Dermis blood vessel endothelial cell (primary cell): Measurements from ENCODE around the gene FIBIN. TPM values are rescaled to one million over a fixed set of nuclear protein-coding genes. Genes with fewer than 3 reads are reported as not detected.
A peak's percentile ranks its signal among the peaks of the same experiment; 100 is the strongest.
"Not testable (repeated sequence)": the region's sequence is repeated elsewhere in the genome, so short reads cannot be mapped to it uniquely, and the experiment has no call there.

Experiments used
- DNase-seq: peaks from one replicate; pipeline ENCODE4 v3.0.0; 2010
- total RNA-seq: library from RNA; depleted of rRNA; stranded (reverse); fragments of >200 nt; gene quantifications from 2 replicates; pipeline ENCODE4 v1.2.3, GENCODE V29; 2014

FIBIN gene
- total RNA-seq, 1 donor from 2014 or later, result 0.17 TPM

DNA sequence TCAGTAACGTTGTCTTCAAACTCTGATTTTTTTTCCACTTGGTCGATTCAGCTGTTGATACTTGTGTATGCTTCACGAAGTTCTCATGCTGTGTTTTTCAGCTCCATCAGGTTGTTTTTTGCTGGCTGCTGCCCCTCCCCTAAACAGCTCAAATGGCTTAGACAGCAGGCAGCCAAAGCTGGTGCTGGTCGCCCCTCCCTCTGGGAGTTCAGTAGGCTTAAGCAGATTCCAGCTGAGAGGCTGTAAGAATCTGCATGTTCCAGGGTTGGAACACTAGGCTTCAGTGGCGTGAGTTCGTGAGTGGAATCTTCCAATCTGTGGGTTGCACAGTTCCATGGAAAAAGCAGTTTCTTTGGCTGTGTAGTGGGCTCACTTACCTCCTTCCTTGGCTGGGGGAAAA is 10.3 kb upstream of the FIBIN start:
- no peak for DNase-seq

DNA sequence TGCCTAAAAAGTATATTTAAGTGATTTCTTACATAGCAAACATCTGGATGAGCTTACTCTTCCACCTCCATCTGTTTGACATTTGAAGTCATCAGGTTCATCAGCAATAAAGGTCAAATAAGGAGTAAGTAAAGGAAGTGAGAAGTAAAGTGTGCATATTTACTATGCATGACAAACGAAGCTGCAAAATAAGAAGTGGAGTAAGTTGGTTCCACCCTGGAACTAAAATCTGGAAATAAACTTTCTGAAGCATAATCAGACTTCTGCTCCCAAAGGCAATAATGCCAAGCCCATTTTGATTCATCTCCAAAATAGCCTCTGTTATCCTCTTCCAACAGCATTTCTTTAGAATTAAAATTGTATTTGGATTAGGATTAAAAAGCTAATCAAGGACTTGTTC is 8.4 kb upstream of the FIBIN start:
- DNase-seq, result no peak

DNA sequence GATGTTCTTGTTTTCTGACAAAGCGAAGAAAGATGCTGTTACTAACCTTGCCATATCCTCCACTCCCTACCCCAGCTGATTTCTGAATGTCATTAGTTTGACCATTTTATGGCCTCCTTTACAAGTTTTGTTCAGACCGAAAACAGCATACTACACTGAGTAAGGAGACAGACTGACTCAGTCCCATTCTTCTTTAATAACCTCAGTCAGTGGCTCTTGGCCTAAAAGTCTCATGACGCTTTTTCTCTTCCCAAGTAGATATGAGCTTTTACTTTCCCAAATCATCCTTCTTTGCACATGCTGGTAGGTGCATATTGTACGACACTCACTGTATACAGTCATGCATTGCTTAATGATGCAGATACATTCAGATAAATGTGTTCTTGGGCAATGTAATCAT is 8.0 kb upstream of the FIBIN start:
- no peak for DNase-seq

DNA sequence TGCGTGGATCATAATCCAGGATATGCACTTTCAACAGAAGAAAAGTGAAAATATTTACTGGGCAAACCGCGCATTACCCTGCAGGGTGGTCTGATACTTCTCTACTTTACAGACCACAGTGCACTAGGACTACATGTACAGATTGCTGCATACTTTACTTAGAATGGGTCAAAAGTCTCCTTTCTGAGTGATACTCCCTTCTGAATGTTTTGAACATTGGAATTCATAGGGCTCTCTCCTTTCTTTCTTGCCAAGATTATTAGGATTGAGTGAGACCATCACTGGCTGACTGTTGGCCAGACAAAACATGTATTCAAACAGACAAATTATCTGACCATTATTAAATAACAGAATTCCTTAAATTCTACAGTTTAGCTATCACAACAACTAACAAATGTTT is 6.6 kb upstream of the FIBIN start:
- no peak for DNase-seq

DNA sequence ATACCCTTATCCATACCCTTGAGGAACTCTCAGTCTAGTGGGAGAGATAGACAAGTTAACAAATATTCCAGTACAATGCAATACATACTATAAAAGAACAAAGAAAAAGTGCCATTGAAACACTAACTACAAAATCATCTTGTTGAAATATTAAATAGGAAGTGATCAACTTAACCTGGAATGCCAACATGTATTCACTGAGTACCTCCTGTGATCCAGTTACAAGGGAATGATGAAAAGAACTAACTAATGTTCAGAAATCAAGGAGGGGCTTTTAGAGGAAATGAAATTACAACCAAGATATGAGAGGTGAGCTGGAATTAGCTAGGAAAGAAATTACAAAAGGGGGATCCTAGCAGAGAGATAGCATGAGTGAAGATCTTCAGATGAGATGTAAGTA is 6.2 kb upstream of the FIBIN start:
- DNase-seq, result no peak

DNA sequence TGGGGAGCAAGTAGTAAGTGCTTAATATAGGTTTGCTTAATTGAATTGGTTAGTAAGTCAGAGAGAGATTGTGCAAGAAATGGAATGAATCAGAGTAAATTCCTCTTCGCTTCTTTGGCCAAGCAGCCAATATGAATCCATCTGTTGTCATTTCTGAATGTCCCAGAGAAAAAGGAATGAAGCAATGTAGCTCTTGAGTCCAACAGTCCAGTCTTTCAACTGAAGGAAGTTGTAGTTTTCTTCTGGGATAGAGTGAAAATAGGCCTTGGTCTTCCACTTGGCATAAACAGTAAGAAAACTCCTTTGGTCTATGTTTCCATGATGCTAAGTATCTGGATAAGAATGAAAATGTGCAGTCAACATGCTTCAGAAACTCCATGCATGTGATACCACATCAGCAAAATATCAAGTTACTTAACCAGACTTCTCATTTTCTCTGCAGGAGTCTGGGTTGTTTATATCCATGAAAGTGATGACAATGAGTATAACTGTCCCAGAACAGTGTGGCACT is 1.8 kb upstream of the FIBIN start:
- DNase-seq, result no peak

DNA sequence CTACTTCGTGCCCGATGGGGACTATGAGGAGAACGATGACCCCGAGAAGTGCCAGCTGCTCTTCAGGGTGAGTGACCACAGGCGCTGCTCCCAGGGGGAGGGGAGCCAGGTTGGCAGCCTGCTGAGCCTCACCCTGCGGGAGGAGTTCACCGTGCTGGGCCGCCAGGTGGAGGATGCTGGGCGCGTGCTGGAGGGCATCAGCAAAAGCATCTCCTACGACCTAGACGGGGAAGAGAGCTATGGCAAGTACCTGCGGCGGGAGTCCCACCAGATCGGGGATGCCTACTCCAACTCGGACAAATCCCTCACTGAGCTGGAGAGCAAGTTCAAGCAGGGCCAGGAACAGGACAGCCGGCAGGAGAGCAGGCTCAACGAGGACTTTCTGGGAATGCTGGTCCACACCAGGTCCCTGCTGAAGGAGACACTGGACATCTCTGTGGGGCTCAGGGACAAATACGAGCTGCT is 751 bp downstream of the FIBIN start:
- DNase-seq, result no peak

DNA sequence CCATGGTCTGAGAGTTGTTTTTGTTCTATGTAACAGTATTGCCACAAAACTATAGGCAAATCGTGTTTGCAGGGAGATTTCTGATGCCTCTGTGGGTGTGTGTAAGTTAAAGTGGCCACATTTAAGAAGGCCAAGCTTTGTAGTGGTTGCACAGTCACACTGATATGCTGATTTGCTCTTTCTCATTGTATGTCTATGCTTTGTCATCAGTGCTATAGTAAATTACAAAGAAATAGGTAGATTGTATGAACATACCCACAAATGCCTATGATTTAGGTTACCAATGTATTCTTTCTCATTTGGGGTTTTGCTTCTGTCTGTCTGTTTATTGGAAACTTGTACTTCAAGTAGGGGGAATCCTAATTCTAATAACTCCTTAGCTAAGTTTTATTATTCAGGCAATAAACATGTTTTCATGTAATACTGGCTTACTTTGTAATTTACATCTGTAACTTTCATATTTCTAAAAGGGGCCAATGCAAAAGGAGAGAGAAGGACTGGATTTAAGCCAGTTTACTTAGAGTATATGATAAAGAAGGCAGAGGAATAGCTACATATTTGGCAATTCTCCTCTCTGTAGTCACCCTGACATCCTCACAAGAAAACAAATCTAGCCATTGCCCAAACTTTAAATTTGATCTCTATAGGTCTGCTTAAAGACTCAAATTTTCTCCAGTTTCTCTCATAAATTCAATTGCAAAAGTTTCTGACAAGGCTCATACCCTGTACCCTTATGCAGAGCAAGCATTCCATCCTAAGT is 2.0 kb downstream of the FIBIN start:
- no peak for DNase-seq

DNA sequence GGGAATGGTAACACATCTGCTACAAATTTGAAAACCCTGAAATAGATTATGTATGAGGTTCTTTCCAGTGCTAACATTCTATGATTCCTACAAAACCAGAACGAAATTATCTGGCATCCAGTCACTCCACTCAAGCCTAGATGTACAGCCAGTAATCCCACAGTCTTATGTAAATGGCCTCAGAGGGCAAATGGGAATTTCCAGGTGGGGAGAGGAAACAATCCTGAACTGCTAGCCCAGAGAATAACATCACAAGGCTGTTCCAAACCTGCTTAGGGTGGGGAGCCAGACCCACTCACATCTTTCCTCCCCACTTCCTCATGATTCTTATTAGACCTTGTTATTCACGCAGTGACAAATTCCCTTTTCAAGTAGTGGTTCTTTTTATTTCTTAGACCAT is 3.5 kb downstream of the FIBIN start:
- DNase-seq, result no peak

DNA sequence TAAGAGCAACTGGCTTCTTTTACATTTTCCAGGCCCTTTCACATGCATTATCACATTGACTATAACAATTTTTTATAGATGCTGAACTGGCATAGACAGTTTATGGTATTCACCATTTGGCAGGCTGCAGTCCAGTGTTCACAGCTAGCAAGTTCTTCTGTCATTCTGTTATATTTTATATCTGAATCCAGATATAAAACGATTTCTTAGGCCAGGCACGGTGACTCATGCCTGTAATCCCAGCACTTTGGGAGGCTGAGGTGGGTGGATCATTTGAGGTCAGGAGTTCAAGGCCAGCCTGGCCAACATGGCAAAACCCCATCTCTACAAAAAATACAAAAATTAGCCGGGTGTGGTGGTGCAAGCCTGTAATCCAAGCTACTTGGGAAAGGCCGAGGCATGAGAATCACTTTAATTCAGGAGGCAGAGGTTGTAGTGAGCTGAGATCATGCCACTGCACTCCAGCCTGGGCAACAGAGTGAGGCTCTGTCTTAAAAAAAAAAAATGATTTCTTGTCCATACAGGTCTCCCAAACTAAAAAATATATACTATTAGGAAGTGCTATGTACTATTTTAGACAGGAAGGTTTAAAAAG is 7.3 kb downstream of the FIBIN start:
- DNase-seq, result not testable (repeated sequence)

DNA sequence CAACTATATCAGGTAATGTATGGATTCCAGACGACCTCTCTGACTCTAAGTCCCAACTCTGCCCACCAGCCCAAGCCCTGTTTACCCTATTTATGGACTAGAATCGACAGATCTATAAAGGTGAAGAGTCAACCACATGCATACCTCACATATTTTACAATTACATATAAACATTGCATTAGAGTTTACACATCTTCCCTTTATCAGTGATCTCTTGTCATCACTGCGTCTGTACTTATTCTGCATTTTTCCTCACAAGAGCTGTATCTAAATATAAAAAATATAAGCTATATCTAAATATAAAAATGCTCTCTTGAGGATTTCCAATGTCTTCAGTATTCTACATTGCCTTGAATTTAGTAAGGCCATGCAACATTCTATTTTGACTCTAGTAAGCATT is 8.5 kb downstream of the FIBIN start:
- DNase-seq, result no peak

DNA sequence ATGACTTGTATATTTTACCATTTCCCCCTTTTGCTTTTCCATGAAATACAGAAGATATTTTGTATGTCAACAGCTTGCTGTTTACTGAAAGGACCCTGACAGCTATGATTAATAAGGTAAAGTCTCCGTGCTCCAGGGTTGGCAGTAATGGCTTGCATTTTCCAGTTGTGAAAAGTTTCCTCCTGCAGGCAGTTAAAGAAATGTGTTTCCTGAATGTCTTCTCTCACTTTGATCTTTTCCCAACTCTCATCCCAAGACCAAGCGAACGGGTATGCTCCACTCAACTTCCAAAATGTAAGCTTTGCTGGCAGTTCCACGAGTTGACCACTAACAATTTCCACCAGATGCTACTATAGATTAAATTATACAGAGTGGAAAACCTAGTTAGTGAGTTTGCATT is 8.9 kb downstream of the FIBIN start:
- no peak for DNase-seq

DNA sequence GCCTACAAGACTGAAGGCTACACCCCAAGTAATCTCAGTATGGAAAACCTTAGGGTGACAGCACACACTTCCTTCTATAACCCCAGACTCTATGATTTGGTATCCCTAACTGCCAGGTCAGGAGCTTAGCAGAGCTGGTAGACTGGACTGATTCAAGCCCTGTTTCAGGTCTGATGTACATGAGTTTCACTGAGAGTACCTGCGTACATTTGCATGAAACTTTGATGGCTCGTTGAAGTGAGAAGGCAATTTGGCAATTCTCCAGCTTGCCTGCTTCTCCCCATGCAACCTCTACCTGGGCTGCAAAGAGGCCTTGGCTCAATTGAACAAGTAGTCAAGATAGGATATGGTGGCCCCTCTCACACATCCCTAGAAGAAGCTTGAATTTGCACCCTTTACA is 10.2 kb downstream of the FIBIN start:
- DNase-seq, result no peak

DNA sequence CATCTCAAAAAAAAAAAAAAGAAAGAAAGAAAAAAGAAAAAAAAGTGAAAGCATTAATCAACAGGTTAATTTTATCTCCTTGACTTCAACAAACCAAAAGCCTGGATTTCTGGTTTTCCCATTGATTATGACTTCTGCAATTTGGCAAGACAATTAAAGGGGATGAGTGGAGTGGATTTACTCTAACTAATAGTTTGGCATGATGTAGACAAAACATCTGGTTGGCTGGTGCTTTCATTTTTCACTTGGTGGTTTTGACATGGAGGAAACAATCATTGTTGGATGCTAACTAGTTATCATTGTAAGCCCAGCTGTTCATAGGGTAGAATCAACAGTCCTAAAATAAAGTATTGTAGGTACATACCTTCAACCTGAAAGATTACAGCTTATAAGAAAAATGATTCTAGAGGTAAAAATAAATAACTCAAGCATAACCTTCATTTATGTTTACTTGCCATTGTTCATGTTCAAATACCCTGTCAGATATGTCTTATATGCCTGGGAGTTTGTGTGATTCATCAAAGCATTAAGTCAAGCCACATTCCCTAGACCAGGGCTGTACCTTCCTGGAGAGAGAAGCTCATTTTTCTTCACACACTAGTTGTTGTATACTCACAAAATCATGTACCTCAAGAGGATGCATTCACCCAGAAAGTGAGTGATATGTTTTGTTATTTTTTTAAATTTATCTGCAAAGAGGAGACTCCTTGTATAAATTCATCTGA is 15.1 kb downstream of the FIBIN start:
- DNase-seq, result no peak

DNA sequence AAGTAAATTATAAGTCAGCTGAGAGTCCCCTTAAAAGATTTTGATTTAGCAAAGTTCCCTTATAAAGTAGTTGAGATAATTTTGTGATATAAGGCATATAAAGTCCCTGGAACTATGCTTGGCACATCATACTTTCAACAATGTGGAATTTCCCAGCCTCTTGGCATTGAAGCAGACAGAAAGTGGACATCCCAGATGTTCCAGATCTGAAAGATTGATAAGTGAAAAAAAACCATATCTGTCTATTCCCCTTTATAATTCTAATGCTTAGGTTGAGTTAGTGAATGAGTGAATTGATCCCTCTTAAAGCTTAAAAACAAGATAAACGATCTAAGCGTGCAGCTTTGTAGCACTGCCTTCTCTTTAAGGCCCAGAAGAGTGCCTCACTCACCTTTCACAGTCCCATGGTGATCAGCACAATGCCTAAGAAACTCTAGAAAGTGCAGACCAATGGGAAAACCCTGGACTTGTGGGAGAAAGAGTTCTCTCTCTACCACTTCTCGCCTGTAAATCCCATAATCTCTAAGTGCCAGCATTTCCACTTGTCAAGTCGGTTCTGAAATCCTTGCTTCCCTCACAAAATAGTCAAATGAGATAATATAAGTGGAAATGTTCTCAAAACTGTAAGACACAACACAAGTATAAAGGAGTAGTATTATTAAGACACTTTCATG is 17.8 kb downstream of the FIBIN start:
- no peak for DNase-seq

DNA sequence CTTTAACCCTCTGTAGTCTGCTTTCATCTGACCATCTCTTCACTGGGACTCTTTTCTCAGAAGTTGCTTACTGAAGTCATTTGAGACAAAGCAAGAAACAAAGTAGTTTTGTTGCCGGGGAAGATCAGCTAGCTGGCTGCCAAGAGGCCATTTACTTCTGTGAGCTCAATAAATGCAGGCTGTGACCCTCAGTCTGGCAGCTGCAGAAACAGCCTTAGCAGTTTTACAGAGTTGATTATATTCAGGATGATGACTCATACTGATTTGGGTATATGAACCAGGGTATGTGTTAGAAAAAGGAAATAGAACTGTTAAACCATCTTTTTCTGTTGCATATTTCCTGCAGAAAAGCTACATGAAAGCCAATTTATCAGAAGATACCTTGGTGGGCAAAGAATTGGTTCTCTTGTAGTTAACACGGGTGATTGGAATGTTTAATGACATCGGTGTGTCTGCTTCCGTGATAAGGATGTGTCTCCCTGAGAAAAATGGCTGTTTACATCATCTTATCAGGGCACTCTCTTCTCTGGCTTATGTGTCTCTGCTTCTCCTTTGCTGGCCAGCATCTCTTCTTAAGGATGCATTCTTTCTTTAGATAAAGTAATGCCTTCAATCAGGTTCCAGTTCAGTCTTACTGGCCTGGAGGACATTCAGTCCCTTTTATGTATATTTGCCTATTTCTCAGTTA is 18.5 kb downstream of the FIBIN start:
- DNase-seq, result peak; percentile 2

DNA sequence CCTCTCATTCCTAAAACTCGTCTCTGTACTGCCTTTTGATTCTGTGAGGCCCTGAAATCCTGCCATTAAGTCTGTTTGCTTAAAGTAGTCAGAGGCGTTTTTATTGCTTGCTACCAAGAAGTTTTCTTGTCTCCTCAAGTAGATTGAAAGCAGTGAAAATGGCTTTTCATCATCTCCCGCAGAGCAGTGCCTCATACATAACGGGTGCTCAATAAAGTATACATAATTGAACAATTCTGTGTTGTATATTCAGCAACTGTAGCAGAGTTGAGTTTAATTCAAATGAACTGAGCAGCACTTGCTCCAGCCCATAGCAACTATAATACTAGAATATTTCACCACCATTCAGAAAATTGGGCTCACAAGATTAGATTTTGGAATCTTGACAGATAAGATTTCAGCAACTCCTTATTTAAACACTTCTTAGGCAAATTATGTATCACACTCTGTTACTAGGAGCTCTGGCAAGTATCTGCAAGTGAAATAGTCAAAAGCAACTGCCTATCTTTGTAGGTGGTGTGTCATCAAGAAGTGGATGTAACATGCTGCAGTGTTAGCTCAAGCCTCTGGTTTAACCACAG is 20.0 kb downstream of the FIBIN start:
- DNase-seq, result no peak

DNA sequence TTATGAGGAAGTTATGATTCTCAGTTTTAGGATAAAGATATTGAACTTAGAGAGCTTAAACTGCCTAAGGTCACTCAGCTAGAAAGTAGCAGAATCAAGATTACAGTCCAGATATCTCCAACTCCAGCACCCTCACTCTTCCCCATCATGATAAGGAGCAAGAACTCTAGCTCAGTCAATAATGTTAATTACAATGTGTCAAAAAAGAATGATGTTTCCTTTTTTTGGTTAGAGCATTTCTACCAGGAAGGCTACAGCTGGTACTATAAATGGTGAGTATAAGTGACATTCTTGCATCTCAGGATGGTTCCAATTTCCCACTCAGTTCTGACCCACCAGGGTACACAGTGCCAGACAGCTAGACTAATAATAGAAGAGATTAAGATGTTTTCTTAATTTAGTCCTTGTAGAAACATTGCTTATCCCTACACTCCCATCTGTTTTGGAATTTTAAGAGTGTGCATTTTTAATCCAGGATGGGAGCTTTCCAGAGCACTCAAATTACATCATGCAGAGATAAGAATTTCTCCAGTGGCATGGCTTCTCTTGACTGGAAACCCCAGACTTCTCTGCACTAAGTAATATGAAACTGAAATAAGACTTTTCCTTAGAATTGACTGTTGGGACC is 25.1 kb downstream of the FIBIN start:
- no peak for DNase-seq

DNA sequence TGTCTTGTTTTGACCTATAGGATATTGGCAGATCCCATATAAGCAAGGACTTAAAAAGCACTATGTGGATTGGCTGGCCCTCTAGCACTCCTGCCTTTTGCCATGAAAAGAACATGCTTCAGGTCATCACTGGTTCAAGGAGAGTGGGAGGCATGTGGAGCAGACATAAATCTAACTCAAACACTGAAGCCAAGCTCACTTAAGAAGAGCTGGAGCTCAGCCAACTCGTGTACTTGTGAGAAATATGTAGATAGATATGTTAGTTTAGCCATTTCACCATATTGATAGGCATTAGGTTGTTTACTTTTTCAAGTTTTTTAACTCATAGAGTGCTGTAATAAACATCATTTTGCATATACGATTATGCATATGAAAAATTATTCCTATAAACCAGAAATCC is 26.8 kb downstream of the FIBIN start:
- DNase-seq, result no peak

DNA sequence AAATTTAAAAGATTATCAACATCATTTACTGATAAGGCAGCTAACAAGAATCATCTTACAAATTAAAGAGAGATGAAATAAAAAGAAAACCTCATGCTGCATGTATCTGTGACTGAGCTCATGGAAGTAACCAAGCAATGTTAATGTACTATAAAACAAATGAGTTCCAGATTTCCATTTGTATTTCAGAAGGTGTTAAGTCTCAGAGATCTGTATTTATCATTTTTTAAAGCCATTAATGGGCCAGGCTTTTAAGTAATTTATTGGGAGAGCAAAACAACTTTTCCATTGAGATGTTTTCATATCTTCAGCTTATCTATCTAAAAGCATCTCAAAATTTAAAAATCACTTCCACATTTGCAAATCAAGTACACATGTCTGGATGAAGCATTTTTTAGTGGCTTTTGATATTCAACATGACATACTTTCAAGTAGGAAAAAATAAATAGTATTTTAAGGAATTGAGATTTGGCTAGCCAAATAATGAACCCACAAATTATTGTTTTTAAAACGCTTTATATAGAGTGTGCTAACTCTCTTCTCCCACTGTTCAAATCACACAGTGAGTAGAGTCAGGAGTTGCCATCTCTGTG is 28.8 kb downstream of the FIBIN start:
- no peak for DNase-seq

DNA sequence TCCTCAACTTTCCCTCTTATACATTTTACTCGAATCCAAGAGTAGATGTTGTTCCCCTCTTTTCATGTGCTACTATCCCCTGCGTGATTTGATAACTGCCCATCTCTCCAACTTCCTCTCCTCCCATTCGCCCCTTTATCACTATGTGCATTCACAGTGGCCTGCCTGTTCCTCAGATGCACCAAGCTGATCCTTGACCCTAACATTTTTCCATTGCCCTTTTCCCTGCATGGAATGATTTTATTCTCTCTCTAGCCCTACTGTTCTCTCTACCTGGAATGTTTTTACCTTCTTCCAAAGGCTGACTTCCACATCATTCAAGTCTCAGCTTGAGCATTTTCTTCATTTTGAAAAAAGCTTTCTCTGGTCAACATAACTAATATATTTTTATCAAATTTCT is 31.0 kb downstream of the FIBIN start:
- DNase-seq, result no peak
